GM12874 (cell line): ENCODE data around the gene SLC25A19.

Source experiments
- CTCF ChIP-seq: IDR thresholded peaks from 2 replicates; pipeline ENCODE4 v1.5.1; 2011; ENCODE audit warnings: low read depth, mild to moderate bottlenecking, control low read depth, low read length, moderate library complexity; ENCODE audit not compliant: insufficient read depth

SLC25A19 gene

GRCh38 chr17:75316253-75316652 is 27.0 kb upstream of the SLC25A19 start:
- TF ChIP-seq CTCF, result no peak

GRCh38 chr17:75315541-75316243 is 26.5 kb upstream of the SLC25A19 start:
- no peak for TF ChIP-seq CTCF

GRCh38 chr17:75313941-75314551 is 24.8 kb upstream of the SLC25A19 start:
- TF ChIP-seq CTCF, result no peak

- no peak for TF ChIP-seq CTCF
These were observed 19.7 kb upstream of the SLC25A19 start for GRCh38 chr17:75308732-75309629.

GRCh38 chr17:75307957-75308731 is 18.9 kb upstream of the SLC25A19 start:
- no peak for TF ChIP-seq CTCF

- no peak for TF ChIP-seq CTCF
These were observed 12.4 kb upstream of the SLC25A19 start for GRCh38 chr17:75301502-75302206.
